Activated B cell treated with CpG ODN at 0.5 μM for 24 hours (primary cell): ENCODE results near the gene ADGRB2. TPM values are rescaled to one million over a fixed set of nuclear protein-coding genes. Genes with fewer than 3 reads are reported as not detected.

ENCODE experiments used
- ATAC-seq: fragments of 200-7000 bp; cut with Tn5 transposase; one replicate; pipeline ENCODE4 v1.10.0; 2021; ENCODE audit warnings: low read depth, mild to moderate bottlenecking, moderate library complexity
- CTCF ChIA-PET: fragments of 350-600 bp; sonication (Branson Sonifier 250); formaldehyde crosslinking; loops from one replicate; lab custom pipeline; 2021; ENCODE audit warnings: antibody characterized with exemption; lab: Charles Lee
- POLR2A ChIA-PET: fragments of 350-600 bp; sonication (Branson Sonifier 250); formaldehyde crosslinking; loops from one replicate; lab custom pipeline; 2021; ENCODE audit warnings: antibody characterized with exemption; lab: Charles Lee
- DNase-seq: peaks from one replicate; pipeline ENCODE4 v3.0.0; 2022
- H3K27ac Mint-ChIP-seq: one replicate; pipeline ENCODE4 v1.8.0; 2020; ENCODE audit warnings: mixed read lengths
- H3K27me3 Mint-ChIP-seq: one replicate; pipeline ENCODE4 v1.8.0; 2021; ENCODE audit warnings: mixed read lengths
- H3K36me3 Mint-ChIP-seq: one replicate; pipeline ENCODE4 v1.8.0; 2021; ENCODE audit warnings: low read depth, mixed read lengths
- H3K4me1 Mint-ChIP-seq: one replicate; pipeline ENCODE4 v1.8.0; 2021; ENCODE audit warnings: mixed read lengths
- H3K4me3 Mint-ChIP-seq: one replicate; pipeline ENCODE4 v1.8.0; 2020; ENCODE audit warnings: mild to moderate bottlenecking, mixed read lengths
- H3K9me3 Mint-ChIP-seq: one replicate; pipeline ENCODE4 v1.8.0; 2020; ENCODE audit warnings: mixed read lengths
- intact Hi-C: fragments of 100-400 bp; cut with micrococcal nuclease; formaldehyde crosslinking; loops from one replicate; pipeline ENCODE4 v1.15.1; 2024
- total RNA-seq: library from RNA; stranded (reverse); gene quantifications from 2 replicates; pipeline ENCODE4 v1.2.3, GENCODE V29; 2022
- TF ChIP-seq, protein P1 (sequence below): fragments of 200-600 bp; IDR thresholded peaks from one replicate; pipeline ENCODE4 v1.8.0; 2022; ENCODE audit warnings: antibody characterized with exemption, mild to moderate bottlenecking

The ADGRB2 gene
- total RNA-seq, 1 donor from 2014 or later = 6.3 TPM

DNA sequence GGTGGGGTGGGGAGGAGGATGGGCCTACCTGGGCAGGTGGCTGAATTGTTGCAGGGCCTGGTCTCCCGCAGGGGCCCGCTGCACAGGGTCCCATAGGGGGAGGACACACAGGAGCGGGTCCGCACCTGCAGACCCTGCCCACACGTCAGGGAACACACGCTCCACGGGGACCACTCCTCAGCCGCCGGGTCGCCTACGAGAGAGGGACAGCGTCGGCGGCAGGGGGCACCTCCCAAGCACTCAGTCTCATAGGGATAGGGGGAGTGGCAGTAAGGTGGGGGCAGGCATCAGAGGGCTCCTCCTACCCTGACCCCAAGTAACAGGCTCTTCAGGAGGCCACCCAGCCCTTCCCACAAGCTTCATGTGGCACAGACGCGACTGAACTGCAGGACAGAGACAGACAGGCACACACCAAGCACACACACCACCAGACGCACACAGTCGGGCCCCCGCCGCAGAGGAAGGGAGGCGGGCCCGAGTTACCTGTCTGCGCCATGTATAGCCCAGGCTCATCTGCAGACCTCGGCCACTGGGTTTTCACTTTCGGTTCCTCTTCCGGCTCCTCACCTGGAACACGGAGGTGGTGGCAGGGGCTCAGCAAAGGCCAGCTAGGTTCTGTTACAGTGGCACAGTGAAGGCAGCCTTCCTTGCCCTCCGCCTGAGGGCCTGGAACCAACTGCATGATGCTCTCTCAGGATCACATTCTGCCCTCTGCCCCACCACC lies 19.8 kb downstream of the ADGRB2 start:
- Mint-ChIP-seq H3K4me3 (peak overlapping the region; percentile 11), H3K4me1 (peaks cover 42% of the 10 kb centered on the region), H3K27ac (peak overlapping the region; percentile 50), H3K36me3 (no peaks in the 10 kb centered on the region), H3K9me3 (no peaks in the 10 kb centered on the region), H3K27me3 (no peaks in the 10 kb centered on the region)
- ChIA-PET POLR2A (interaction anchor here (0.6 kb wide), 2 partner anchors 19 to 563 kb away, joined by 6 read pairs; no protein-coding TSS in a partner anchor), CTCF (interaction anchor here (0.6 kb wide), 1 partner anchor 41 kb away, joined by 3 read pairs; no protein-coding TSS in a partner anchor)
- ATAC-seq (peak; percentile 76), DNase-seq (no peak)
- intact Hi-C loops = loop anchor here (2.0 kb wide), 2 partner anchors 16 to 30 kb away; no protein-coding TSS in a partner anchor
- TF ChIP-seq, protein P1, sequence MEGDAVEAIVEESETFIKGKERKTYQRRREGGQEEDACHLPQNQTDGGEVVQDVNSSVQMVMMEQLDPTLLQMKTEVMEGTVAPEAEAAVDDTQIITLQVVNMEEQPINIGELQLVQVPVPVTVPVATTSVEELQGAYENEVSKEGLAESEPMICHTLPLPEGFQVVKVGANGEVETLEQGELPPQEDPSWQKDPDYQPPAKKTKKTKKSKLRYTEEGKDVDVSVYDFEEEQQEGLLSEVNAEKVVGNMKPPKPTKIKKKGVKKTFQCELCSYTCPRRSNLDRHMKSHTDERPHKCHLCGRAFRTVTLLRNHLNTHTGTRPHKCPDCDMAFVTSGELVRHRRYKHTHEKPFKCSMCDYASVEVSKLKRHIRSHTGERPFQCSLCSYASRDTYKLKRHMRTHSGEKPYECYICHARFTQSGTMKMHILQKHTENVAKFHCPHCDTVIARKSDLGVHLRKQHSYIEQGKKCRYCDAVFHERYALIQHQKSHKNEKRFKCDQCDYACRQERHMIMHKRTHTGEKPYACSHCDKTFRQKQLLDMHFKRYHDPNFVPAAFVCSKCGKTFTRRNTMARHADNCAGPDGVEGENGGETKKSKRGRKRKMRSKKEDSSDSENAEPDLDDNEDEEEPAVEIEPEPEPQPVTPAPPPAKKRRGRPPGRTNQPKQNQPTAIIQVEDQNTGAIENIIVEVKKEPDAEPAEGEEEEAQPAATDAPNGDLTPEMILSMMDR = no peak

- H3K27me3 Mint-ChIP-seq = no peaks in the 10 kb centered on the region
- CTCF ChIA-PET = no interaction called here
- no peak for ATAC-seq
- DNase-seq = no peak
- POLR2A ChIA-PET = no interaction called here
- no peaks in the 10 kb centered on the region for H3K36me3 Mint-ChIP-seq
- H3K4me1 Mint-ChIP-seq = peaks cover 50% of the 10 kb centered on the region
- H3K4me3 Mint-ChIP-seq = no peak overlapping the region
- H3K27ac Mint-ChIP-seq = no peak overlapping the region
- H3K9me3 Mint-ChIP-seq = no peaks in the 10 kb centered on the region
- intact Hi-C loops = no loop called here
- TF ChIP-seq, protein P1 = no peak
Observed at GRCh38 chr1:31742462-31743212, 21.5 kb downstream of the ADGRB2 start.

DNA sequence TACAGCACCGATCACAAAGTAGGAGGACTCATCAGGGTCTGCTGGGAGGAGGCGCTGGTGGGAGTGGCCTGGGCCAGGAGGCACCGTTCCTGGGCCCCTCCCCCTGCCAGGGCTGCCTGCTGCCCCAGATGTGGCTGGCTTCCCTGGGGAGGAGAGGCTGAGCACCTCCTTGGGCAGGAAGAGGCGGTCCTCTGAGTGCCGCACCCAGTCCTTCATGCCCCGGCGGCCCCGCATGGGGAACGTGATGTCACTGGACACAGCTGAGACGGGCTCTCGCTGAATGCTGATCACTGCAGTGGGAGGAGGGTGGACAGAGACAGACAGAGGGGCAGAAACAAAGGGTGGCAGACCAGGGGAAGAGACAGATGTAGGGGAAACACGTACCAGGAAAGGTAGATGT lies 24.8 kb downstream of the ADGRB2 start:
- Mint-ChIP-seq H3K4me1 (peaks cover 19% of the 10 kb centered on the region), H3K27me3 (no peaks in the 10 kb centered on the region), H3K27ac (peak overlapping the region; percentile 70), H3K36me3 (no peaks in the 10 kb centered on the region), H3K9me3 (no peaks in the 10 kb centered on the region), H3K4me3 (peak overlapping the region; percentile 52)
- POLR2A ChIA-PET = interaction anchor here (0.5 kb wide), 1 partner anchor 163 kb away, joined by 3 read pairs; no protein-coding TSS in a partner anchor
- intact Hi-C loops = no loop called here
- ATAC-seq (peak; percentile 95), DNase-seq (peak; percentile 37)
- CTCF ChIA-PET = no interaction called here
- TF ChIP-seq, protein P1 = no peak

DNA sequence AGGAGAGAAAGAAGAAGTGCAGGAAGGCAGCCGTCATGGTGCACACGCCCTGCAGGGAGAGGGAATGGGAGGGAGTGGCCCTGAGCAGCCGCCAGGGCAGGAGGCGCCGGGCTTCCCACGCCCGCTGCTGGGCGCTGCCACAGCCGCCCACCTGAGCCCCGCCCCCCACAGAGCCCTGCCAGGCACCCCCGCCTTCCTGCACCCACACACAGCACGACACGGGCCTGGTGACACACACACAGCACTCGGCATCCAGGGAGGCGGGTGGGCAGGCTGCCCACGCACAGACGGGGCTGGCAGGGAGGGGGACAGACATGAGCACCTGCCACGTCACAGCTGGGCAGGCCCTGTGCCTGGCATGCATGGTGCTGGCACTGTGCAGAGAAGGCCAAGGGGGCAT lies 27.5 kb downstream of the ADGRB2 start:
- TF ChIP-seq, protein P1 = no peak
- DNase-seq (no peak), ATAC-seq (no peak)
- ChIA-PET POLR2A (no interaction called here), CTCF (no interaction called here)
- Mint-ChIP-seq H3K9me3 (no peaks in the 10 kb centered on the region), H3K4me3 (no peak overlapping the region), H3K27ac (no peak overlapping the region), H3K27me3 (no peaks in the 10 kb centered on the region), H3K36me3 (no peaks in the 10 kb centered on the region), H3K4me1 (peaks cover 14% of the 10 kb centered on the region)
- intact Hi-C loops = no loop called here

DNA sequence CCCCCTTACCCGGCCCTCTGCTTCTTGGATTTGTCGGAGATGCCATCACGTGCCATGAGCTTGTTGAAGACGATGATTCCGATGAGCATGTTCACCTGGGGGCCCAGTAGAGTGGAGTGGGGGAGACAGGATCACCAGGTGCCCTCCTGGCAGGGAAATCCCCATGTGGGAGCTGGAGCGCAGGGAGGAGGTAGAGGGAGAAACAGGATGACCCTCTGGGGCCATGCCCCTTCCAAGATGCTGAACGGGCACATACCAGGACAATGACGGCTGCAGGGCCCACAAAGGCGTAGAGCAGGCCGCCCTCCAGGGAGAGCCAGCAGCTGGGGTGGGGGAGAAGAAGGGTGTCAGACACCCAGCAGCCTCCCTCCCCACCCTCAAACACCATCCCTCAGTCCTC lies 28.6 kb downstream of the ADGRB2 start:
- ATAC-seq (no peak), DNase-seq (no peak)
- no peak overlapping the region for H3K27ac Mint-ChIP-seq
- intact Hi-C loops = no loop called here
- no peaks in the 10 kb centered on the region for H3K36me3 Mint-ChIP-seq
- TF ChIP-seq, protein P1 = no peak
- no peak overlapping the region for H3K4me3 Mint-ChIP-seq
- no peaks in the 10 kb centered on the region for H3K9me3 Mint-ChIP-seq
- no peaks in the 10 kb centered on the region for H3K27me3 Mint-ChIP-seq
- ChIA-PET CTCF (no interaction called here), POLR2A (interaction anchor here (0.5 to 0.6 kb wide), 2 partner anchors 76 to 600 kb away, joined by 5 to 11 read pairs; no protein-coding TSS in a partner anchor)
- H3K4me1 Mint-ChIP-seq = peaks cover 14% of the 10 kb centered on the region
